ENCODE measurements around the gene IL10RB.

- TF ChIP-seq CTCF (IDR thresholded peaks at IDR 0.05) (no peak), POLR2AphosphoS5 (IDR thresholded peaks at IDR 0.05) (no peak)
Observed at GRCh38 chr21:33283203-33283602, 17.0 kb downstream of the IL10RB start.
